MCF 10A (cell line): ENCODE measurements around the gene PRDM13. TPM values are rescaled to one million over a fixed set of nuclear protein-coding genes. Genes with fewer than 3 reads are reported as not detected.
"Not testable (repeated sequence)": the region's sequence is repeated elsewhere in the genome, so short reads cannot be mapped to it uniquely, and the experiment has no call there.

Experiments
- BruUV-seq: library from RNA; stranded (reverse); fragments of 400-500 nt; replicated peaks from 2 replicates; lab custom pipeline; 2021; lab: Mats Ljungman, UMichigan
- CTCF ChIA-PET: fragments of 300-600 bp; sonication (Branson Sonifier 250); formaldehyde crosslinking; extraction: SDS; loops from one replicate; lab custom pipeline; 2021; ENCODE audit warnings: antibody characterized with exemption, inconsistent platforms; lab: Yijun Ruan, JAX
- POLR2A ChIA-PET: fragments of 300-600, 350-650 bp; sonication (Branson Sonifier 250); formaldehyde crosslinking; extraction: SDS; loops from one replicate; lab custom pipeline; 2020; ENCODE audit warnings: antibody characterized with exemption, inconsistent platforms; lab: Yijun Ruan, JAX
- DNase-seq: peaks from one replicate; pipeline ENCODE4 v3.0.0-alpha.2; 2018; ENCODE audit not compliant: unreplicated experiment
- H3K27ac Mint-ChIP-seq: one replicate; pipeline ENCODE4 v1.8.0; 2022; ENCODE audit warnings: mild to moderate bottlenecking, low read depth, mixed read lengths; ENCODE audit not compliant: unreplicated experiment
- H3K27me3 Mint-ChIP-seq: one replicate; pipeline ENCODE4 v1.8.0; 2022; ENCODE audit warnings: mixed read lengths; ENCODE audit not compliant: insufficient read depth, unreplicated experiment
- H3K36me3 Mint-ChIP-seq: one replicate; pipeline ENCODE4 v1.8.0; 2022; ENCODE audit warnings: mild to moderate bottlenecking, moderate library complexity, mixed read lengths; ENCODE audit not compliant: insufficient read depth, unreplicated experiment
- H3K4me1 Mint-ChIP-seq: one replicate; pipeline ENCODE4 v1.8.0; 2022; ENCODE audit warnings: mixed read lengths; ENCODE audit not compliant: insufficient read depth, unreplicated experiment
- H3K4me3 Mint-ChIP-seq: one replicate; pipeline ENCODE4 v1.8.0; 2022; ENCODE audit warnings: mild to moderate bottlenecking, moderate library complexity, mixed read lengths; ENCODE audit not compliant: unreplicated experiment
- H3K9me3 Mint-ChIP-seq: one replicate; pipeline ENCODE4 v1.8.0; 2022; ENCODE audit warnings: mixed read lengths; ENCODE audit not compliant: unreplicated experiment
- intact Hi-C: fragments of 100-400 bp; cut with micrococcal nuclease; formaldehyde crosslinking; loops from 2 replicates; pipeline ENCODE4 v1.14.1; 2022
- total RNA-seq: library from RNA; stranded (reverse); gene quantifications from 2 replicates; pipeline ENCODE4 v1.2.3, GENCODE V29; 2022
- TF ChIP-seq, protein P1 (sequence below): fragments of 200-600 bp; IDR thresholded peaks from one replicate; pipeline ENCODE4 v1.8.0; 2022; ENCODE audit warnings: antibody characterized with exemption, mild to moderate bottlenecking; ENCODE audit not compliant: unreplicated experiment

The PRDM13 gene
- total RNA-seq, 1 experiment from 2014 or later, result not detected

GRCh38 chr6:99618649-99619408 is 12.2 kb downstream of the PRDM13 start:
- no TSS peak for BruUV-seq
- Mint-ChIP-seq H3K4me1 (no peaks in the 10 kb centered on the region), H3K4me3 (no peak overlapping the region), H3K27ac (no peak overlapping the region), H3K36me3 (no peaks in the 10 kb centered on the region), H3K9me3 (no peaks in the 10 kb centered on the region), H3K27me3 (peaks cover 87% of the 10 kb centered on the region)
- intact Hi-C loops, result no loop called here
- ChIA-PET POLR2A (no interaction called here), CTCF (interaction anchor here (0.8 to 0.9 kb wide), 2 partner anchors 30 to 127 kb away, joined by 3 to 4 read pairs; no protein-coding TSS in a partner anchor)
- TF ChIP-seq, protein P1, sequence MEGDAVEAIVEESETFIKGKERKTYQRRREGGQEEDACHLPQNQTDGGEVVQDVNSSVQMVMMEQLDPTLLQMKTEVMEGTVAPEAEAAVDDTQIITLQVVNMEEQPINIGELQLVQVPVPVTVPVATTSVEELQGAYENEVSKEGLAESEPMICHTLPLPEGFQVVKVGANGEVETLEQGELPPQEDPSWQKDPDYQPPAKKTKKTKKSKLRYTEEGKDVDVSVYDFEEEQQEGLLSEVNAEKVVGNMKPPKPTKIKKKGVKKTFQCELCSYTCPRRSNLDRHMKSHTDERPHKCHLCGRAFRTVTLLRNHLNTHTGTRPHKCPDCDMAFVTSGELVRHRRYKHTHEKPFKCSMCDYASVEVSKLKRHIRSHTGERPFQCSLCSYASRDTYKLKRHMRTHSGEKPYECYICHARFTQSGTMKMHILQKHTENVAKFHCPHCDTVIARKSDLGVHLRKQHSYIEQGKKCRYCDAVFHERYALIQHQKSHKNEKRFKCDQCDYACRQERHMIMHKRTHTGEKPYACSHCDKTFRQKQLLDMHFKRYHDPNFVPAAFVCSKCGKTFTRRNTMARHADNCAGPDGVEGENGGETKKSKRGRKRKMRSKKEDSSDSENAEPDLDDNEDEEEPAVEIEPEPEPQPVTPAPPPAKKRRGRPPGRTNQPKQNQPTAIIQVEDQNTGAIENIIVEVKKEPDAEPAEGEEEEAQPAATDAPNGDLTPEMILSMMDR, result no peak
- DNase-seq, result no peak

DNA sequence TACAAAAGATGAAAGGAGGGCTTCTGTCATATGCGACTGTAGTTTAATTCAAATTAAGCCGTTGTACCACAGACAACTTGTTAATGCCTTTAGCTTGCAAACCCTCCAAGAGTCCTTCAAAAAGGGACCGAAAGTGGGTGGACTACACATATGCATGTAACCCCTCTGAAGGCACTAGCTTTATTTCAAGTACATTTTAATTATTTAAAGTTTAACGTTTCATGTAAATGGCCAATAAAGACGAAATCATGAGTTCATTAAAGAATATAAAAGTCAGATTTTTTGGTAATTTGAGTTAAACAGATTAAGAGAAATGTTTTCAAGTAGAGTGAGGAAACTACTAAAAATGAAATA is 12.8 kb downstream of the PRDM13 start:
- Mint-ChIP-seq H3K36me3 (no peaks in the 10 kb centered on the region), H3K4me1 (no peaks in the 10 kb centered on the region), H3K27ac (no peak overlapping the region), H3K9me3 (no peaks in the 10 kb centered on the region), H3K27me3 (peaks cover 93% of the 10 kb centered on the region), H3K4me3 (no peak overlapping the region)
- intact Hi-C loops, result no loop called here
- BruUV-seq, result no TSS peak
- no peak for DNase-seq
- TF ChIP-seq, protein P1, result no peak
- POLR2A ChIA-PET, result no interaction called here
- CTCF ChIA-PET, result no interaction called here

GRCh38 chr6:99622044-99622443 is 15.4 kb downstream of the PRDM13 start:
- H3K27me3 Mint-ChIP-seq, result peaks cover 82% of the 10 kb centered on the region
- BruUV-seq, H3K9me3 Mint-ChIP-seq, DNase-seq, POLR2A ChIA-PET, H3K27ac Mint-ChIP-seq, H3K4me3 Mint-ChIP-seq, H3K4me1 Mint-ChIP-seq, H3K36me3 Mint-ChIP-seq, CTCF ChIA-PET, intact Hi-C loops: not testable (repeated sequence)

GRCh38 chr6:99629293-99629692 is 22.7 kb downstream of the PRDM13 start:
- no peaks in the 10 kb centered on the region for H3K9me3 Mint-ChIP-seq
- no peak overlapping the region for H3K4me3 Mint-ChIP-seq
- DNase-seq, result no peak
- no peaks in the 10 kb centered on the region for H3K4me1 Mint-ChIP-seq
- no peaks in the 10 kb centered on the region for H3K36me3 Mint-ChIP-seq
- H3K27ac Mint-ChIP-seq, result no peak overlapping the region
- ChIA-PET CTCF (interaction anchor here (0.5 kb wide), 1 partner anchor 18 kb away, joined by 3 read pairs; no protein-coding TSS in a partner anchor), POLR2A (no interaction called here)
- no TSS peak for BruUV-seq
- peaks cover 41% of the 10 kb centered on the region for H3K27me3 Mint-ChIP-seq
- TF ChIP-seq, protein P1, result no peak
- intact Hi-C loops, result no loop called here
